IMR-90 (cell line): ENCODE data around the gene EMX1. TPM values are rescaled to one million over a fixed set of nuclear protein-coding genes. Genes with fewer than 3 reads are reported as not detected.

Experiments used
- ATAC-seq: fragments of 200-7000 bp; cut with Tn5 transposase; 2 replicates; pipeline ENCODE4 v1.9.1; 2020; ENCODE audit warnings: low read depth, mild to moderate bottlenecking, moderate library complexity
- BruUV-seq: library from RNA; stranded (reverse); fragments of 400-500 nt; replicated peaks from 2 replicates; lab custom pipeline; 2021; lab: Mats Ljungman, UMichigan
- CTCF ChIA-PET: fragments of 300-600 bp; formaldehyde crosslinking; extraction: SDS; loops from one replicate; lab custom pipeline; 2021; ENCODE audit warnings: antibody characterized with exemption; lab: Yijun Ruan, JAX
- POLR2A ChIA-PET: fragments of 300-600 bp; sonication (Branson Sonifier 250); formaldehyde crosslinking; loops from one replicate; lab custom pipeline; 2022; ENCODE audit warnings: antibody characterized with exemption; ENCODE audit not compliant: unreplicated experiment; lab: Charles Lee
- DNase-seq: peaks from one replicate; pipeline ENCODE4 v3.0.0; 2013
- H2AFZ ChIP-seq: replicated peaks from 2 replicates; pipeline ENCODE3; 2013; ENCODE audit warnings: low read length, mild to moderate bottlenecking; ENCODE audit not compliant: poor library complexity
- H2AK5ac ChIP-seq: 2 replicates; pipeline ENCODE4 v1.6.1; 2013; ENCODE audit warnings: low read depth, low read length, inconsistent platforms
- H2AK9ac ChIP-seq: replicated peaks from 2 replicates; pipeline ENCODE3; 2013; ENCODE audit warnings: mild to moderate bottlenecking, low read depth, low read length, moderate library complexity; ENCODE audit not compliant: poor library complexity
- H2BK120ac ChIP-seq: 2 replicates; pipeline ENCODE4 v1.6.1; 2013; ENCODE audit warnings: low read depth, low read length, inconsistent platforms
- H2BK15ac ChIP-seq: 3 replicates; pipeline ENCODE4 v1.6.1; 2013; ENCODE audit warnings: low read depth, low read length, inconsistent platforms
- H2BK20ac ChIP-seq: 2 replicates; pipeline ENCODE4 v1.6.1; 2013; ENCODE audit warnings: low read depth, mild to moderate bottlenecking, inconsistent platforms, low read length, moderate library complexity
- H2BK5ac ChIP-seq: 2 replicates; pipeline ENCODE4 v1.6.1; 2013; ENCODE audit warnings: mild to moderate bottlenecking, low read depth, low read length, inconsistent platforms; ENCODE audit not compliant: poor library complexity, severe bottlenecking
- H3K14ac ChIP-seq: replicated peaks from 2 replicates; pipeline ENCODE4 v1.6.1; 2013; ENCODE audit warnings: low read depth, low read length, inconsistent platforms
- H3K18ac ChIP-seq: 2 replicates; pipeline ENCODE4 v1.6.1; 2013; ENCODE audit warnings: low read depth, low read length, control low read depth
- H3K23ac ChIP-seq: 2 replicates; pipeline ENCODE4 v1.6.1; 2013; ENCODE audit warnings: low read depth, low read length, inconsistent platforms
- H3K27ac ChIP-seq: 2 replicates; pipeline ENCODE4 v1.5.1; 2013; ENCODE audit warnings: mild to moderate bottlenecking, control low read depth, low read length; ENCODE audit not compliant: insufficient read depth
- H3K27me3 ChIP-seq: 2 replicates; pipeline ENCODE4 v1.6.1; 2013; ENCODE audit warnings: low read length; ENCODE audit not compliant: control insufficient read depth, insufficient read depth
- H3K36me3 ChIP-seq: 2 replicates; pipeline ENCODE4 v1.6.1; 2013; ENCODE audit warnings: low read length, mixed read lengths; ENCODE audit not compliant: control insufficient read depth, insufficient read depth
- H3K4ac ChIP-seq: 2 replicates; pipeline ENCODE4 v1.6.1; 2013; ENCODE audit warnings: low read depth, low read length, inconsistent platforms
- H3K4me1 ChIP-seq: 2 replicates; pipeline ENCODE4 v1.6.1; 2013; ENCODE audit warnings: low read length, mixed read lengths; ENCODE audit not compliant: control insufficient read depth, insufficient read depth
- H3K4me2 ChIP-seq: 2 replicates; pipeline ENCODE4 v1.6.1; 2013; ENCODE audit warnings: low read depth, mild to moderate bottlenecking, control low read depth, low read length, moderate library complexity
- H3K4me3 ChIP-seq: 2 replicates; pipeline ENCODE4 v1.5.1; 2013; ENCODE audit warnings: low read depth, mild to moderate bottlenecking, control low read depth, low read length, moderate library complexity; ENCODE audit not compliant: insufficient read depth
- H3K56ac ChIP-seq: 2 replicates; pipeline ENCODE4 v1.6.1; 2013; ENCODE audit warnings: low read length, inconsistent platforms; ENCODE audit not compliant: insufficient read depth; ENCODE audit errors: extremely low read depth
- H3K79me1 ChIP-seq, 2 experiments: 2 replicates each; pipeline ENCODE4 v1.6.1; 2013; ENCODE audit warnings: low read length in 2 of 2, inconsistent platforms in 1 of 2, low read depth in 1 of 2
- H3K9ac ChIP-seq: 2 replicates; pipeline ENCODE4 v1.6.1; 2013; ENCODE audit warnings: low read depth, low read length, control low read depth
- H3K9me1 ChIP-seq: 2 replicates; pipeline ENCODE4 v1.6.1; 2013; ENCODE audit warnings: low read length, inconsistent platforms; ENCODE audit not compliant: insufficient read depth
- H3K9me3 ChIP-seq: 2 replicates; pipeline ENCODE4 v1.6.1; 2013; ENCODE audit warnings: low read length; ENCODE audit not compliant: control insufficient read depth, insufficient read depth
- H4K20me1 ChIP-seq: 2 replicates; pipeline ENCODE4 v1.6.1; 2013; ENCODE audit warnings: low read length, inconsistent platforms; ENCODE audit not compliant: insufficient read depth
- H4K5ac ChIP-seq: 2 replicates; pipeline ENCODE4 v1.6.1; 2013; ENCODE audit warnings: mild to moderate bottlenecking, low read depth, low read length, control low read depth
- H4K8ac ChIP-seq, 2 experiments: 2 replicates each; pipeline ENCODE4 v1.6.1; 2013; ENCODE audit warnings: low read depth in 2 of 2, low read length in 2 of 2, control low read depth in 1 of 2, inconsistent platforms in 1 of 2
- H4K91ac ChIP-seq: 2 replicates; pipeline ENCODE4 v1.6.1; 2013; ENCODE audit warnings: low read depth, low read length, inconsistent platforms; ENCODE audit not compliant: insufficient read depth
- CEBPB ChIP-seq: IDR thresholded peaks from 2 replicates; pipeline ENCODE4 v1.6.1; 2012; ENCODE audit warnings: low read depth, low read length, improper control_type of control experiment
- CHD1 ChIP-seq: IDR thresholded peaks from 2 replicates; pipeline ENCODE4 v1.6.1; 2012; ENCODE audit warnings: low read depth, low read length, improper control_type of control experiment
- CTCF ChIP-seq: conservative IDR thresholded peaks from 2 replicates; pipeline ENCODE4 v1.5.1; 2012; ENCODE audit warnings: mild to moderate bottlenecking, low read depth, low read length, improper control_type of control experiment
- ELK1 ChIP-seq: fragments of 150-350 bp; IDR thresholded peaks from 2 replicates; pipeline ENCODE4 v1.6.1; 2016; ENCODE audit warnings: low read depth, mild to moderate bottlenecking, low read length, moderate library complexity, borderline replicate concordance
- MAZ ChIP-seq: IDR thresholded peaks from 2 replicates; pipeline ENCODE4 v1.6.1; 2012; ENCODE audit warnings: low read depth, mild to moderate bottlenecking, low read length, improper control_type of control experiment, moderate library complexity, borderline replicate concordance
- NFE2L2 ChIP-seq: fragments of 150-350 bp; IDR thresholded peaks from 2 replicates; pipeline ENCODE4 v1.6.1; 2016; ENCODE audit warnings: low read depth, mild to moderate bottlenecking, low read length
- POLR2A ChIP-seq: IDR thresholded peaks from 2 replicates; pipeline ENCODE4 v1.6.1; 2012; ENCODE audit warnings: mild to moderate bottlenecking, low read depth, low read length
- RAD21 ChIP-seq: IDR thresholded peaks from 2 replicates; pipeline ENCODE4 v1.6.1; 2012; ENCODE audit warnings: low read length, improper control_type of control experiment
- RCOR1 ChIP-seq: IDR thresholded peaks from 2 replicates; pipeline ENCODE4 v1.6.1; 2012; ENCODE audit warnings: mild to moderate bottlenecking, low read length, improper control_type of control experiment; ENCODE audit not compliant: insufficient replicate concordance
- RFX5 ChIP-seq: IDR thresholded peaks from 2 replicates; pipeline ENCODE4 v1.8.0; 2012; ENCODE audit warnings: low read depth, mild to moderate bottlenecking, low read length, moderate library complexity
- SMC3 ChIP-seq: fragments of 150-350 bp; IDR thresholded peaks from 2 replicates; pipeline ENCODE4 v1.6.1; 2016; ENCODE audit warnings: low read depth, mild to moderate bottlenecking, antibody characterized with exemption, low read length, moderate library complexity
- USF2 ChIP-seq: fragments of 150-350 bp; IDR thresholded peaks from 2 replicates; pipeline ENCODE4 v1.6.1; 2017; ENCODE audit warnings: mild to moderate bottlenecking, antibody characterized with exemption, low read length, low read depth
- WGBS, 2 experiments: methylation state at CpG; one replicate each; pipeline versions ENCODE4 v1.1.5 to v1.1.7; 2013; ENCODE audit warnings: missing lambda C conversion rate in 2 of 2; ENCODE audit not compliant: insufficient read length in 1 of 2; ENCODE audit errors: extremely low coverage in 2 of 2; 5-methylcytosine and 5-hydroxymethylcytosine counted together
- dilution Hi-C: fragments of 300-500 bp; cut with HindIII; formaldehyde crosslinking; loops from one replicate; pipeline ENCODE4 v1.14.3; 2018; ENCODE audit warnings: low sequenced_read_pairs; ENCODE audit not compliant: unreplicated experiment
- in situ Hi-C: fragments of 300-500 bp; cut with MboI; formaldehyde crosslinking; loops from 3 replicates; pipeline ENCODE4 v1.14.3; 2019; ENCODE audit warnings: low sequenced_read_pairs, inconsistent platforms, mixed read lengths
- intact Hi-C: fragments of 100-400 bp; cut with micrococcal nuclease; formaldehyde crosslinking; loops from 2 replicates; pipeline ENCODE4 v1.10.0; 2022
- polyA plus RNA-seq, 3 experiments: library from polyadenylated mRNA; depleted of rRNA; stranded (reverse); fragments of >200 nt; gene quantifications; 2 replicates each; pipeline ENCODE4 v1.2.3, GENCODE V29; 2012; ENCODE audit warnings: low replicate concordance in 1 of 3
- total RNA-seq: library from RNA; depleted of rRNA; stranded (reverse); fragments of >200 nt; gene quantifications from 2 replicates; pipeline ENCODE4 v1.2.3, GENCODE V29; 2012

EMX1 gene
- total and polyA plus RNA-seq, 2 of the 4 experiments (the other 2 are of a cell fraction), result not detected

GRCh38 chr2:72891091-72891818 is 26.1 kb upstream of the EMX1 start:
- Histone ChIP-seq H3K9me3 (no peaks in the 10 kb centered on the region), H2AK5ac (no peak overlapping the region), H3K27me3 (peaks cover 16% of the 10 kb centered on the region; the same call in 1 of the 2 replicates), H2BK15ac (no peak overlapping the region), H3K9me1 (peaks cover 5% of the 10 kb centered on the region; the same call in 1 of the 2 replicates), H2BK5ac (no peak overlapping the region), H3K27ac (no peak overlapping the region), H4K5ac (no peak overlapping the region), H3K79me1 (peaks cover 2 to 5% of the 10 kb centered on the region in 2 experiments; a peak in 1 of 4 replicates), H3K18ac (no peak overlapping the region), H3K4me1 (peaks cover 6% of the 10 kb centered on the region; the same call in 1 of the 2 replicates), H2AK9ac (peak overlapping the region; percentile 18), H3K4me3 (no peak overlapping the region), H3K9ac (no peak overlapping the region), H4K91ac (no peak overlapping the region), H4K8ac (no peak overlapping the region), H3K56ac (no peak overlapping the region), H3K4ac (no peak overlapping the region), H4K20me1 (peaks cover 12% of the 10 kb centered on the region), H2BK20ac (no peak overlapping the region), H3K4me2 (no peak overlapping the region), H2AFZ (peak overlapping the region; percentile 49), H2BK120ac (no peak overlapping the region), H3K23ac (no peak overlapping the region), H3K36me3 (no peaks in the 10 kb centered on the region; the same call in 1 of the 2 replicates), H3K14ac (no peak overlapping the region)
- ChIA-PET CTCF (interaction anchor here (0.6 to 2.6 kb wide), 4 partner anchors 59 to 265 kb away, joined by 3 to 8 read pairs (median 4); no protein-coding TSS in a partner anchor), POLR2A (no interaction called here)
- ATAC-seq (no peak), DNase-seq (peak; percentile 23)
- no TSS peak for BruUV-seq
- dilution Hi-C loops (no loop called here), intact Hi-C loops (no loop called here), in situ Hi-C loops (loop anchor here (5.0 to 25.0 kb wide), 4 partner anchors 81 to 1354 kb away; partner anchors contain the start of gene SFXN5)
- 72% methylated on average over 4 of the region's 8 CpGs; no CpG with 5 or more reads in 1 of the 2 experiments for WGBS, 2 experiments
- TF ChIP-seq USF2 (no peak), POLR2A (no peak), MAZ (no peak), CHD1 (no peak), CEBPB (no peak), CTCF (no peak), ELK1 (no peak), RCOR1 (no peak), RAD21 (no peak), SMC3 (no peak), RFX5 (no peak), NFE2L2 (no peak)
